Ectodermal cell (in vitro differentiated cells): Measurements from ENCODE around the gene CDR2L.
"Not testable (repeated sequence)": the region's sequence is repeated elsewhere in the genome, so short reads cannot be mapped to it uniquely, and the experiment has no call there.

Experiments
- H3K27ac ChIP-seq: 2 replicates; pipeline ENCODE4 v1.7.0; 2013; ENCODE audit warnings: mild to moderate bottlenecking, low read depth, low read length; ENCODE audit not compliant: insufficient read depth, poor library complexity, severe bottlenecking
- H3K27me3 ChIP-seq: 2 replicates; pipeline ENCODE4 v1.7.0; 2013; ENCODE audit warnings: mild to moderate bottlenecking, low read length; ENCODE audit not compliant: insufficient read depth, control insufficient read depth, poor library complexity, severe bottlenecking
- H3K36me3 ChIP-seq: one replicate; pipeline ENCODE4 v1.7.0; 2013; ENCODE audit warnings: low read length; ENCODE audit not compliant: control insufficient read depth, insufficient read depth
- H3K4me1 ChIP-seq: one replicate; pipeline ENCODE4 v1.7.0; 2013; ENCODE audit warnings: low read length; ENCODE audit not compliant: control insufficient read depth, insufficient read depth
- H3K4me3 ChIP-seq: 2 replicates; pipeline ENCODE4 v1.7.0; 2013; ENCODE audit warnings: low read depth, low read length, control low read depth; ENCODE audit not compliant: insufficient read depth
- H3K9me3 ChIP-seq: 2 replicates; pipeline ENCODE4 v1.7.0; 2013; ENCODE audit warnings: mild to moderate bottlenecking, low read length, moderate library complexity; ENCODE audit not compliant: control insufficient read depth
- WGBS, 2 experiments: methylation state at CpG; one replicate each; pipeline ENCODE4 v1.1.7; 2013; ENCODE audit warnings: missing lambda C conversion rate in 2 of 2; 5-methylcytosine and 5-hydroxymethylcytosine counted together

CDR2L gene

GRCh38 chr17:75039238-75039637 is 51.8 kb downstream of the CDR2L start:
- Histone ChIP-seq H3K9me3 (no peaks in the 10 kb centered on the region), H3K27ac (no peak overlapping the region), H3K4me3 (no peak overlapping the region), H3K36me3 (peaks cover 5% of the 10 kb centered on the region), H3K4me1 (no peaks in the 10 kb centered on the region), H3K27me3 (no peaks in the 10 kb centered on the region)
- 93 to 95% methylated on average over 5 of the region's 5 CpGs for WGBS, 2 experiments

GRCh38 chr17:75041656-75042280 is 54.3 kb downstream of the CDR2L start:
- no peak overlapping the region for H3K4me3 ChIP-seq
- H3K27me3 ChIP-seq = no peaks in the 10 kb centered on the region
- no peak overlapping the region for H3K27ac ChIP-seq
- WGBS, 2 experiments = 89 to 90% methylated on average over 12 of the region's 12 CpGs
- peaks cover 5% of the 10 kb centered on the region for H3K36me3 ChIP-seq
- no peaks in the 10 kb centered on the region for H3K4me1 ChIP-seq
- no peaks in the 10 kb centered on the region for H3K9me3 ChIP-seq

- WGBS, 2 experiments = 85 to 88% methylated on average over 5 of the region's 5 CpGs
- H3K9me3 ChIP-seq, H3K27ac ChIP-seq, H3K36me3 ChIP-seq, H3K4me1 ChIP-seq, H3K4me3 ChIP-seq, H3K27me3 ChIP-seq: not testable (repeated sequence)
Observed at GRCh38 chr17:75043789-75044188, 56.4 kb downstream of the CDR2L start.

GRCh38 chr17:75044716-75045115 is 57.3 kb downstream of the CDR2L start:
- 44 to 51% methylated on average over 7 of the region's 7 CpGs for WGBS, 2 experiments

GRCh38 chr17:75045946-75046406 is 58.5 kb downstream of the CDR2L start:
- not testable (repeated sequence) for H3K4me1 ChIP-seq, H3K36me3 ChIP-seq, H3K27me3 ChIP-seq, H3K27ac ChIP-seq, H3K9me3 ChIP-seq
- WGBS, 2 experiments = 2 to 5% methylated on average over 25 of the region's 25 CpGs
- peak overlapping the region; percentile 65 for H3K4me3 ChIP-seq

More at GRCh38 chr17:75044716-75045115, 57.3 kb downstream of the CDR2L start:
- H3K27me3 ChIP-seq = no peaks in the 10 kb centered on the region
- H3K4me1 ChIP-seq = peaks cover 5% of the 10 kb centered on the region
- H3K9me3 ChIP-seq = no peaks in the 10 kb centered on the region
- no peak overlapping the region for H3K4me3 ChIP-seq
- no peaks in the 10 kb centered on the region for H3K36me3 ChIP-seq
- H3K27ac ChIP-seq = no peak overlapping the region

- 0% methylated on average over 72 of the region's 72 CpGs for WGBS, 2 experiments
- H3K36me3 ChIP-seq = no peaks in the 10 kb centered on the region
Observed at GRCh38 chr17:75046407-75047289, 59.2 kb downstream of the CDR2L start, which contains the start of the genes ATP5PD and KCTD2. TSS of gene ATP5PD (minus strand) at chr17:75046969. CDS start at chr17:75042650, 4,319 bp downstream. TSS of gene KCTD2 (plus strand) at chr17:75047225. CDS start at chr17:75047251, 26 bp downstream.

GRCh38 chr17:75047398-75048098 is 60.1 kb downstream of the CDR2L start:
- peaks cover 5% of the 10 kb centered on the region for H3K4me1 ChIP-seq
- 0 to 1% methylated on average over 38 of the region's 38 CpGs for WGBS, 2 experiments
- no peak overlapping the region for H3K27ac ChIP-seq

More at GRCh38 chr17:75046407-75047289, 59.2 kb downstream of the CDR2L start, which contains the start of the genes ATP5PD and KCTD2:
- Histone ChIP-seq H3K4me3 (peak within 1 kb of the TSS; percentile 65), H3K4me1 (peaks cover 5% of the 10 kb centered on the region), H3K9me3 (no peaks in the 10 kb centered on the region), H3K27me3 (no peaks in the 10 kb centered on the region), H3K27ac (peak within 1 kb of the TSS; percentile 76)

GRCh38 chr17:75048249-75048878 is 60.9 kb downstream of the CDR2L start:
- Histone ChIP-seq H3K27ac (no peak overlapping the region), H3K4me1 (peaks cover 5% of the 10 kb centered on the region), H3K36me3 (peaks cover 4% of the 10 kb centered on the region), H3K4me3 (peak overlapping the region; percentile 65), H3K27me3 (no peaks in the 10 kb centered on the region), H3K9me3 (no peaks in the 10 kb centered on the region)
- 70 to 71% methylated on average over 5 of the region's 5 CpGs for WGBS, 2 experiments

More at GRCh38 chr17:75047398-75048098, 60.1 kb downstream of the CDR2L start:
- Histone ChIP-seq H3K4me3 (peak overlapping the region; percentile 65), H3K36me3 (peaks cover 4% of the 10 kb centered on the region), H3K9me3 (no peaks in the 10 kb centered on the region), H3K27me3 (no peaks in the 10 kb centered on the region)

- Histone ChIP-seq H3K4me1 (peaks cover 5% of the 10 kb centered on the region), H3K36me3 (peaks cover 10% of the 10 kb centered on the region), H3K9me3 (no peaks in the 10 kb centered on the region), H3K27me3 (no peaks in the 10 kb centered on the region), H3K4me3 (no peak overlapping the region), H3K27ac (no peak overlapping the region)
- WGBS, 2 experiments = 89 to 93% methylated on average over 5 of the region's 5 CpGs
Observed at GRCh38 chr17:75049057-75049456, 61.6 kb downstream of the CDR2L start.
